WTC11 (cell line): Measurements from ENCODE around the gene RAPGEF3. TPM values are rescaled to one million over a fixed set of nuclear protein-coding genes. Genes with fewer than 3 reads are reported as not detected.

Experiments used
- ATAC-seq: fragments of 200-7000 bp; cut with Tn5 transposase; 2 replicates; pipeline ENCODE4 v1.10.0; 2021; ENCODE audit warnings: mild to moderate bottlenecking, moderate library complexity
- CTCF ChIA-PET: fragments of 300-600 bp; sonication (Branson Sonifier 250); formaldehyde crosslinking; loops from one replicate; lab custom pipeline; 2021; ENCODE audit warnings: antibody characterized with exemption; lab: Charles Lee
- POLR2A ChIA-PET: fragments of 350-600 bp; sonication (Branson Sonifier 250); formaldehyde crosslinking; loops from one replicate; lab custom pipeline; 2021; ENCODE audit warnings: antibody characterized with exemption; lab: Charles Lee
- DNase-seq: peaks from one replicate; pipeline ENCODE4 v3.0.0; 2021; ENCODE audit warnings: low spot score
- H3K27ac Mint-ChIP-seq: 2 replicates; pipeline ENCODE4 v1.8.0; 2021; ENCODE audit warnings: mixed read lengths
- H3K27me3 Mint-ChIP-seq: 2 replicates; pipeline ENCODE4 v1.8.0; 2021; ENCODE audit warnings: low read depth, mild to moderate bottlenecking, moderate library complexity, mixed read lengths
- H3K36me3 Mint-ChIP-seq: 2 replicates; pipeline ENCODE4 v1.8.0; 2021; ENCODE audit warnings: mixed read lengths
- H3K4me1 Mint-ChIP-seq: 2 replicates; pipeline ENCODE4 v1.8.0; 2022; ENCODE audit warnings: mixed read lengths
- H3K4me3 Mint-ChIP-seq: 2 replicates; pipeline ENCODE4 v1.8.0; 2021; ENCODE audit warnings: mild to moderate bottlenecking, moderate library complexity, mixed read lengths
- H3K9me3 Mint-ChIP-seq: 2 replicates; pipeline ENCODE4 v1.8.0; 2021; ENCODE audit warnings: mixed read lengths
- ARID4B ChIP-seq: sonication (generic); formaldehyde crosslinking; IDR thresholded peaks from 2 replicates; pipeline ENCODE4 v1.8.0; 2023; ENCODE audit warnings: missing genetic modification reagents, mild to moderate bottlenecking, borderline replicate concordance
- ATF2 ChIP-seq: sonication (generic); formaldehyde crosslinking; IDR thresholded peaks from 2 replicates; pipeline ENCODE4 v1.8.1; 2022; ENCODE audit warnings: low read depth, missing genetic modification reagents, borderline replicate concordance
- CDX4 ChIP-seq: fragments of 250-450 bp; sonication (Bioruptor Pico); IDR thresholded peaks from 2 replicates; pipeline ENCODE4 v1.9.0; 2021; ENCODE audit warnings: moderate library complexity, mild to moderate bottlenecking, inconsistent platforms, borderline replicate concordance
- CREM ChIP-seq: sonication (generic); formaldehyde crosslinking; IDR thresholded peaks from 2 replicates; pipeline ENCODE4 v1.8.1; 2022; ENCODE audit warnings: mild to moderate bottlenecking, missing genetic modification reagents, moderate library complexity
- CTCF ChIP-seq: fragments of 200-600 bp; IDR thresholded peaks from 2 replicates; pipeline ENCODE4 v1.8.0; 2022; ENCODE audit warnings: antibody characterized with exemption
- FOXK1 ChIP-seq: sonication (generic); formaldehyde crosslinking; IDR thresholded peaks from 2 replicates; pipeline ENCODE4 v1.8.0; 2022; ENCODE audit warnings: mild to moderate bottlenecking, moderate library complexity, missing genetic modification reagents
- FOXP4 ChIP-seq: sonication (generic); formaldehyde crosslinking; IDR thresholded peaks from 2 replicates; pipeline ENCODE4 v1.8.0; 2022; ENCODE audit warnings: mild to moderate bottlenecking, missing genetic modification reagents
- IRF1 ChIP-seq: sonication (generic); formaldehyde crosslinking; IDR thresholded peaks from 2 replicates; pipeline ENCODE4 v1.8.0; 2023; ENCODE audit warnings: missing genetic modification reagents
- MAX ChIP-seq: sonication (generic); formaldehyde crosslinking; IDR thresholded peaks from 2 replicates; pipeline ENCODE4 v1.8.0; 2022; ENCODE audit warnings: mild to moderate bottlenecking, missing genetic modification reagents
- MYBL2 ChIP-seq: sonication (generic); formaldehyde crosslinking; IDR thresholded peaks from 2 replicates; pipeline ENCODE4 v1.8.1; 2023; ENCODE audit warnings: mild to moderate bottlenecking, moderate library complexity, missing genetic modification reagents
- NFE2L1 ChIP-seq: sonication (generic); formaldehyde crosslinking; IDR thresholded peaks from 2 replicates; pipeline ENCODE4 v1.8.1; 2023; ENCODE audit warnings: missing genetic modification reagents
- PRDM15 ChIP-seq: sonication (generic); formaldehyde crosslinking; IDR thresholded peaks from 2 replicates; pipeline ENCODE4 v1.8.0; 2022; ENCODE audit warnings: missing genetic modification reagents
- RORB ChIP-seq: fragments of 250-450 bp; sonication (Bioruptor Pico); IDR thresholded peaks from 2 replicates; pipeline ENCODE4 v1.9.0; 2021; ENCODE audit warnings: mild to moderate bottlenecking
- TEAD1 ChIP-seq: sonication (generic); formaldehyde crosslinking; IDR thresholded peaks from 2 replicates; pipeline ENCODE4 v1.8.0; 2022; ENCODE audit warnings: mild to moderate bottlenecking, missing genetic modification reagents
- ZBTB43 ChIP-seq: sonication (generic); formaldehyde crosslinking; IDR thresholded peaks from 2 replicates; pipeline ENCODE4 v1.8.1; 2023; ENCODE audit warnings: mild to moderate bottlenecking, missing genetic modification reagents
- total RNA-seq: library from RNA; stranded (reverse); gene quantifications from 3 replicates; pipeline ENCODE4 v1.2.3, GENCODE V29; 2021

The RAPGEF3 gene
- total RNA-seq, 1 experiment from 2014 or later: 13.3 TPM

- H3K27ac Mint-ChIP-seq: no peak overlapping the region
- DNase-seq: no peak
- TF ChIP-seq FOXP4: no peak
- TF ChIP-seq RORB (CRISPR knock-in tag): no peak
- no peak for TF ChIP-seq ZBTB43 (CRISPR knock-in tag)
- no peak for TF ChIP-seq CREM (CRISPR knock-in tag)
- TF ChIP-seq ARID4B: no peak
- TF ChIP-seq MAX (CRISPR knock-in tag): no peak
- no peak for TF ChIP-seq IRF1
- TF ChIP-seq NFE2L1 (CRISPR knock-in tag): no peak
- peaks cover 49% of the 10 kb centered on the region for H3K4me1 Mint-ChIP-seq
- ChIA-PET CTCF (interaction anchor here (1.0 to 10.5 kb wide), 4 partner anchors 9 to 87 kb away, joined by 4 to 173 read pairs (median 86); no protein-coding TSS in a partner anchor), POLR2A (no interaction called here)
- H3K9me3 Mint-ChIP-seq: no peaks in the 10 kb centered on the region
- H3K27me3 Mint-ChIP-seq: no peaks in the 10 kb centered on the region
- H3K4me3 Mint-ChIP-seq: no peak overlapping the region
- ATAC-seq: no peak
- H3K36me3 Mint-ChIP-seq: no peaks in the 10 kb centered on the region
Observed at GRCh38 chr12:47750916-47751470, 7.7 kb downstream of the RAPGEF3 start.

GRCh38 chr12:47750229-47750798 is 8.4 kb downstream of the RAPGEF3 start:
- no peaks in the 10 kb centered on the region for H3K36me3 Mint-ChIP-seq
- no peak overlapping the region for H3K4me3 Mint-ChIP-seq
- ChIA-PET POLR2A (no interaction called here), CTCF (interaction anchor here (10.5 kb wide), 1 partner anchor 18 kb away, joined by 157 read pairs; no protein-coding TSS in a partner anchor)
- no peak overlapping the region for H3K27ac Mint-ChIP-seq
- no peak for DNase-seq
- no peaks in the 10 kb centered on the region for H3K27me3 Mint-ChIP-seq
- no peak for TF ChIP-seq FOXK1 (CRISPR knock-in tag)
- no peak for TF ChIP-seq ATF2 (CRISPR knock-in tag)
- no peak for TF ChIP-seq PRDM15 (CRISPR knock-in tag)
- TF ChIP-seq MYBL2: no peak
- TF ChIP-seq TEAD1 (CRISPR knock-in tag): no peak
- no peak for TF ChIP-seq CTCF
- no peak for TF ChIP-seq CDX4 (CRISPR knock-in tag)
- H3K4me1 Mint-ChIP-seq: peaks cover 47% of the 10 kb centered on the region
- no peak for ATAC-seq
- no peaks in the 10 kb centered on the region for H3K9me3 Mint-ChIP-seq
